MCF 10A (cell line): ENCODE data around the gene EVA1A. TPM values are rescaled to one million over a fixed set of nuclear protein-coding genes. Genes with fewer than 3 reads are reported as not detected.

Experiments
- BruUV-seq: library from RNA; stranded (reverse); fragments of 400-500 nt; replicated peaks from 2 replicates; lab custom pipeline; 2021; lab: Mats Ljungman, UMichigan
- CTCF ChIA-PET: fragments of 300-600 bp; sonication (Branson Sonifier 250); formaldehyde crosslinking; extraction: SDS; loops from one replicate; lab custom pipeline; 2021; ENCODE audit warnings: antibody characterized with exemption, inconsistent platforms; lab: Yijun Ruan, JAX
- POLR2A ChIA-PET: fragments of 300-600, 350-650 bp; sonication (Branson Sonifier 250); formaldehyde crosslinking; extraction: SDS; loops from one replicate; lab custom pipeline; 2020; ENCODE audit warnings: antibody characterized with exemption, inconsistent platforms; lab: Yijun Ruan, JAX
- DNase-seq: peaks from one replicate; pipeline ENCODE4 v3.0.0-alpha.2; 2018; ENCODE audit not compliant: unreplicated experiment
- H3K27ac Mint-ChIP-seq: one replicate; pipeline ENCODE4 v1.8.0; 2022; ENCODE audit warnings: mild to moderate bottlenecking, low read depth, mixed read lengths; ENCODE audit not compliant: unreplicated experiment
- H3K27me3 Mint-ChIP-seq: one replicate; pipeline ENCODE4 v1.8.0; 2022; ENCODE audit warnings: mixed read lengths; ENCODE audit not compliant: insufficient read depth, unreplicated experiment
- H3K36me3 Mint-ChIP-seq: one replicate; pipeline ENCODE4 v1.8.0; 2022; ENCODE audit warnings: mild to moderate bottlenecking, moderate library complexity, mixed read lengths; ENCODE audit not compliant: insufficient read depth, unreplicated experiment
- H3K4me1 Mint-ChIP-seq: one replicate; pipeline ENCODE4 v1.8.0; 2022; ENCODE audit warnings: mixed read lengths; ENCODE audit not compliant: insufficient read depth, unreplicated experiment
- H3K4me3 Mint-ChIP-seq: one replicate; pipeline ENCODE4 v1.8.0; 2022; ENCODE audit warnings: mild to moderate bottlenecking, moderate library complexity, mixed read lengths; ENCODE audit not compliant: unreplicated experiment
- H3K9me3 Mint-ChIP-seq: one replicate; pipeline ENCODE4 v1.8.0; 2022; ENCODE audit warnings: mixed read lengths; ENCODE audit not compliant: unreplicated experiment
- intact Hi-C: fragments of 100-400 bp; cut with micrococcal nuclease; formaldehyde crosslinking; loops from 2 replicates; pipeline ENCODE4 v1.14.1; 2022
- total RNA-seq: library from RNA; stranded (reverse); gene quantifications from 2 replicates; pipeline ENCODE4 v1.2.3, GENCODE V29; 2022
- TF ChIP-seq, protein P1 (sequence below): fragments of 200-600 bp; IDR thresholded peaks from one replicate; pipeline ENCODE4 v1.8.0; 2022; ENCODE audit warnings: antibody characterized with exemption, mild to moderate bottlenecking; ENCODE audit not compliant: unreplicated experiment

Gene EVA1A
- total RNA-seq, 1 experiment from 2014 or later, result 14.4 TPM

DNA sequence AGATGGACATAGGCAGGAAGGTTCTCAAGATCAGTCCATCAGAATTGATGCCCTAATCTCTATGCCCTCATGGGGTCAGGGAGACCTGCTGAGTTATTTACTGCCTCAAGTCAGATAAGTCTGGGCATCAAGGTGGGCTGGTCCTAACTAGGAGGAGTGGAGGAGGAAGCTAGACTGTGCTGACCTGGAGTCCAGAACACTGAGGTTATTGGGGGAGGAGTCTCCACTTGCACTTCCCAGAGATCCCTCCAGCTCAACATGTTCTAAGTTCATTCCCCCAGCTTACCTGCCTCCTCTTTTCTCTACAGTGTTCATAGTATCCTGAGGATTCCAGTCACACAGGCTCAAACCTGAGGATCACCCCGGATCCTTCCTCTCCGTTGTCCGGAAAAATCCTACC lies 19.3 kb downstream of the EVA1A start:
- intact Hi-C loops, result no loop called here
- no peak overlapping the region for H3K27ac Mint-ChIP-seq
- H3K9me3 Mint-ChIP-seq, result no peaks in the 10 kb centered on the region
- TF ChIP-seq, protein P1, sequence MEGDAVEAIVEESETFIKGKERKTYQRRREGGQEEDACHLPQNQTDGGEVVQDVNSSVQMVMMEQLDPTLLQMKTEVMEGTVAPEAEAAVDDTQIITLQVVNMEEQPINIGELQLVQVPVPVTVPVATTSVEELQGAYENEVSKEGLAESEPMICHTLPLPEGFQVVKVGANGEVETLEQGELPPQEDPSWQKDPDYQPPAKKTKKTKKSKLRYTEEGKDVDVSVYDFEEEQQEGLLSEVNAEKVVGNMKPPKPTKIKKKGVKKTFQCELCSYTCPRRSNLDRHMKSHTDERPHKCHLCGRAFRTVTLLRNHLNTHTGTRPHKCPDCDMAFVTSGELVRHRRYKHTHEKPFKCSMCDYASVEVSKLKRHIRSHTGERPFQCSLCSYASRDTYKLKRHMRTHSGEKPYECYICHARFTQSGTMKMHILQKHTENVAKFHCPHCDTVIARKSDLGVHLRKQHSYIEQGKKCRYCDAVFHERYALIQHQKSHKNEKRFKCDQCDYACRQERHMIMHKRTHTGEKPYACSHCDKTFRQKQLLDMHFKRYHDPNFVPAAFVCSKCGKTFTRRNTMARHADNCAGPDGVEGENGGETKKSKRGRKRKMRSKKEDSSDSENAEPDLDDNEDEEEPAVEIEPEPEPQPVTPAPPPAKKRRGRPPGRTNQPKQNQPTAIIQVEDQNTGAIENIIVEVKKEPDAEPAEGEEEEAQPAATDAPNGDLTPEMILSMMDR, result no peak
- CTCF ChIA-PET, result interaction anchor here (1.3 kb wide), 1 partner anchor 67 kb away, joined by 3 read pairs; no protein-coding TSS in a partner anchor
- no peaks in the 10 kb centered on the region for H3K4me1 Mint-ChIP-seq
- no peak overlapping the region for H3K4me3 Mint-ChIP-seq
- no TSS peak for BruUV-seq
- no peaks in the 10 kb centered on the region for H3K36me3 Mint-ChIP-seq
- POLR2A ChIA-PET, result no interaction called here
- no peak for DNase-seq
- H3K27me3 Mint-ChIP-seq, result no peaks in the 10 kb centered on the region

DNA sequence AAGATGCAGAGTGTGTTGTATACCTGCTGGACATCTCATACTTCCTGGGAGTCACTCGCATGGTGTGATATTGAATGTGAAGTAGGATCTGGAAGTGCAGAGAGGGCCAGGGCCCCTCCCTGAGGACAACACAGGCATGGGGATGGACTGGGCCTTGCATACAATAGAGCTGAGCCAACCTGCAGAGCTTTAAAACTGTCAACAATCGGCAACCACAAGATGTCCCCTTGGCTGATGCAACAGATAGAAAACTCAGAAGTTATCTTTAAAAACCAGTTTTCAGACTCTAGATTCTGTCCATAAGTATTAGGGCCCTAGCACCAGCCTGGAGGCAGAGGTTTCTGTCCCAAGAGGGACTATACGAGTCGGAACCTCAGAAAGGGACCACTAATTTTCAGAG lies 19.7 kb downstream of the EVA1A start:
- no peak overlapping the region for H3K27ac Mint-ChIP-seq
- intact Hi-C loops, result no loop called here
- TF ChIP-seq, protein P1, result no peak
- H3K36me3 Mint-ChIP-seq, result no peaks in the 10 kb centered on the region
- no peak for DNase-seq
- H3K9me3 Mint-ChIP-seq, result no peaks in the 10 kb centered on the region
- no peaks in the 10 kb centered on the region for H3K4me1 Mint-ChIP-seq
- ChIA-PET CTCF (interaction anchor here (1.3 kb wide), 1 partner anchor 67 kb away, joined by 3 read pairs; no protein-coding TSS in a partner anchor), POLR2A (no interaction called here)
- BruUV-seq, result no TSS peak
- no peak overlapping the region for H3K4me3 Mint-ChIP-seq
- no peaks in the 10 kb centered on the region for H3K27me3 Mint-ChIP-seq

DNA sequence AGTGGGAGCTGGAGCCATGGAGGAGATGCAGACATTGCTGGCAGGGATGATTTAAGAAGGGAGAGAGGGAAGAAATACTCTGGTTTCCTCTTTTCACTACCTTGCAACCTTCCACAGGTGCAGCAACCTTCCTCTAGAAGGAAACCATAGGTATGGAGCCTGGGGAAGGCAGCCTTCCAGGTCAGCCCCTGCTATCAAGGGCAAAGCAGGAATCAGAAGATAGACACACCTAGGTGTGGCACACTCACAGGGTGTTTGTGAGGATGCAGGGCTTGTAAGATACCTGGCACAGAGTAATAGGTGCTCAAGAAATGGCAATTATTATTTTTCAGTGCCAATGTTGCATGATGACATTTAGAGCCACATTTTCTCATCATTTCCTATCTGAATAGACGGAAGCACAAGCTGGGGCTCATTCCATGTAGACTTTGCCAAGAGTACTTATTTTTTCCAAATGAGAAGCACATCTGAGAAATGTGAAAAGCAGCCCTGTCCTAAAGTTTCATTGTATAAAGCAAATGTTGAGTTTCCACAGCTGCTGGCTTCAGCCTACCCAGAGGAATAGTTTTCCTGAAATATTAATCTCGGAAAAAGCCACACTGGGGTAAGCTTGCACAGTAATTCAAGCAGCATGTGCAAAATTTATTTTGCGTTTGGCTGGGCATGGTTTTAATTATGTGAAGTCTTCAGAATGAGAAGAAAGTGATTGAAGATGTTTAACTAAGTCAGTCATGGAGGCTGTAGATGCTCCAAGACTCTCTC lies 20.6 kb downstream of the EVA1A start:
- ChIA-PET POLR2A (no interaction called here), CTCF (no interaction called here)
- BruUV-seq, result no TSS peak
- intact Hi-C loops, result no loop called here
- no peaks in the 10 kb centered on the region for H3K27me3 Mint-ChIP-seq
- no peak overlapping the region for H3K27ac Mint-ChIP-seq
- no peaks in the 10 kb centered on the region for H3K9me3 Mint-ChIP-seq
- no peaks in the 10 kb centered on the region for H3K36me3 Mint-ChIP-seq
- no peaks in the 10 kb centered on the region for H3K4me1 Mint-ChIP-seq
- TF ChIP-seq, protein P1, result no peak
- no peak for DNase-seq
- no peak overlapping the region for H3K4me3 Mint-ChIP-seq

DNA sequence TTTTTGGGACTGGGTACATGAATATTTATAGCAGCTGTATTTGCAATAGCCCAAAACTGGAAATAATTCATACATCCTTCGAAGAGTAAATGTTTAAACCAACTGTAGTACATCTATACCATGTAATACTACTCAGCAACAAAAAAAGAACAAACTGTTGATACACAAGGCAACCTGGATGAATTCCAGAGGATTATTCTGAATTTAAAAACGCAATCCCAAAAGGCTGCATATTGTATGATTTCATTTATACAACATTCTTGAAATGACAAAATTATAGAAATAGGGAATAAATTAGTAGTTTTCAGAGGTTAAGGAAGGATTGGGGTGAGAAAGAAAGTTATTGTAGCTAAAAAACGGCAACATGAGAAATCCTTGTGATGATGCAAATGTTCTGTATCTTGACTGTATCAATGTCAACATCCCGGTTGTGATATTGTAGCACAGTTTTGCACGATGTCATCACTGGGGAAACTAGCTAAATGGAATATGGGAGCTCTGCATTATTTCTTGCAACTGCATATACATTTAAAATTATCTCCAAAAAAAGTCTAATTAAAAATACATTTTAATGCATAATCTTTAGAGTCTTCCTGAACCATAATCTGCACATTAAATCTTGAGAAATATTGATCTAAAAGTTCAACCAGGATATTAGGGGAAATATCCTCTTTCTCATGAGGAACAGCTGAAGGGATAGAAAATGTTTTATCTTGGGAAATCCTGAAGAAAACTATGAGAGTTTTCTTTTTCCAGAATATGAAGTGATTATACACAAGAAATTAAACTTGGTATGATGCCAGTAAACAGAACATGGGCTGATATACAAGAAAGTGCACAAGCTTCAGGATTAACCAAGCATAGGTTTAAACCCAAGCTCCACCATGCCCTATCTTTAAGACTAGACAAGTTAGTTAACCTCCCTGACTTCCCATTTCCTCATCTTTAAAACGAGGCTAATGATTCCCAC lies 21.9 kb downstream of the EVA1A start:
- no TSS peak for BruUV-seq
- Mint-ChIP-seq H3K9me3 (no peaks in the 10 kb centered on the region), H3K27ac (no peak overlapping the region), H3K4me1 (no peaks in the 10 kb centered on the region), H3K36me3 (no peaks in the 10 kb centered on the region), H3K4me3 (no peak overlapping the region), H3K27me3 (no peaks in the 10 kb centered on the region)
- TF ChIP-seq, protein P1, result no peak
- ChIA-PET POLR2A (interaction anchor here (1.2 kb wide), 1 partner anchor 41 kb away, joined by 3 read pairs; no protein-coding TSS in a partner anchor), CTCF (interaction anchor here (0.6 to 1.7 kb wide), 6 partner anchors 11 to 70 kb away, joined by 3 to 12 read pairs (median 3); no protein-coding TSS in a partner anchor)
- DNase-seq, result no peak
- intact Hi-C loops, result no loop called here
